K562 (cell line): ENCODE results near the gene E2F7. TPM values are rescaled to one million over a fixed set of nuclear protein-coding genes. Genes with fewer than 3 reads are reported as not detected.

Experiments used
- ATAC-seq: fragments of 200-7000 bp; cut with Tn5 transposase; 3 replicates; pipeline ENCODE4 v1.9.1; 2020; ENCODE audit warnings: moderate library complexity
- BruUV-seq: library from RNA; stranded (reverse); fragments of 400-500 nt; replicated peaks from 2 replicates; lab custom pipeline; 2021; lab: Mats Ljungman, UMichigan
- CTCF ChIA-PET: fragments of 300-600 bp; formaldehyde crosslinking; extraction: SDS; loops from one replicate; lab custom pipeline; 2021; ENCODE audit warnings: low intra/inter-chr PET ratio; lab: Yijun Ruan, JAX
- POLR2A ChIA-PET: fragments of 300-600, 350-650 bp; sonication (Branson Sonifier 250); formaldehyde crosslinking; extraction: SDS; loops from one replicate; lab custom pipeline; 2021; ENCODE audit warnings: antibody characterized with exemption, inconsistent platforms; lab: Yijun Ruan, JAX
- DNase-seq, 4 experiments: peaks; one replicate each; pipeline versions ENCODE4 v3.0.0 to v3.0.0-alpha.2; 2011 to 2018; ENCODE audit warnings: low spot score in 3 of 4, mixed read lengths in 3 of 4; ENCODE audit errors: extremely low read depth in 1 of 4
- FAIRE-seq: peaks from 2 replicates; lab custom pipeline; 2011; peaks lifted over from hg19 to GRCh38; lab: Jason Lieb, UNC
- H2AFZ ChIP-seq: 2 replicates; pipeline ENCODE4 v1.6.0; 2011; ENCODE audit warnings: low read depth, low read length, control low read depth, inconsistent platforms
- H3K27ac ChIP-seq: fragments of 200-600 bp; 3 replicates; pipeline ENCODE4 v1.8.0; 2011; ENCODE audit warnings: low read depth, mild to moderate bottlenecking, control low read depth, inconsistent platforms, low read length, moderate library complexity, mixed read lengths; ENCODE audit errors: extremely low read depth
- H3K27me3 ChIP-seq, 2 experiments: fragments of 300-600 bp in 1 of 2; 2 replicates in 1 of 2; 3 replicates in 1 of 2; pipeline versions ENCODE4 v1.6.0 to v1.8.0; 2011; ENCODE audit warnings: inconsistent platforms in 2 of 2, low read length in 2 of 2, mild to moderate bottlenecking in 1 of 2, mixed read lengths in 1 of 2, moderate library complexity in 1 of 2; ENCODE audit not compliant: control insufficient read depth in 2 of 2, insufficient read depth in 2 of 2
- H3K36me3 ChIP-seq: fragments of 300-600 bp; 3 replicates; pipeline ENCODE4 v1.8.0; 2011; ENCODE audit warnings: mild to moderate bottlenecking, low read length, inconsistent platforms; ENCODE audit not compliant: control insufficient read depth, insufficient read depth
- H3K4me1 ChIP-seq, 2 experiments: fragments of 200-600 bp in 1 of 2; replicated peaks in 1 of 2; 2 replicates in 1 of 2; 3 replicates in 1 of 2; pipeline versions ENCODE4 v1.5.1 to v1.8.0; 2011; ENCODE audit warnings: inconsistent platforms in 2 of 2, low read length in 2 of 2, mild to moderate bottlenecking in 1 of 2, mixed read lengths in 1 of 2, moderate library complexity in 1 of 2; ENCODE audit not compliant: control insufficient read depth in 2 of 2, insufficient read depth in 2 of 2
- H3K4me2 ChIP-seq: 2 replicates; pipeline ENCODE4 v1.6.1; 2011; ENCODE audit warnings: low read length, control low read depth, inconsistent platforms, mixed read lengths; ENCODE audit not compliant: insufficient read depth
- H3K4me3 ChIP-seq: fragments of 200-600 bp; sonication (generic), shearing (Covaris generic); 2 replicates; pipeline ENCODE4 v1.5.1; 2016; ENCODE audit warnings: control low read depth, inconsistent platforms
- H3K79me2 ChIP-seq: fragments of 200-600 bp; 3 replicates; pipeline ENCODE4 v1.8.0; 2011; ENCODE audit warnings: low read length, inconsistent platforms; ENCODE audit not compliant: control insufficient read depth, insufficient read depth
- H3K9ac ChIP-seq, 2 experiments: 2 replicates each; pipeline versions ENCODE4 v1.6.0 to v1.6.1; 2011; ENCODE audit warnings: low read depth in 2 of 2, low read length in 2 of 2, control low read depth in 1 of 2, inconsistent platforms in 1 of 2, mild to moderate bottlenecking in 1 of 2, mixed read lengths in 1 of 2; ENCODE audit not compliant: insufficient read depth in 1 of 2
- H3K9me1 ChIP-seq: one replicate; pipeline ENCODE4 v1.6.0; 2011; ENCODE audit warnings: inconsistent platforms, mild to moderate bottlenecking, low read length, moderate library complexity; ENCODE audit not compliant: control insufficient read depth, insufficient read depth
- H3K9me3 ChIP-seq: replicated peaks from 2 replicates; pipeline ENCODE4 v1.5.1; 2011; ENCODE audit warnings: low read depth, low read length, inconsistent platforms; ENCODE audit not compliant: control insufficient read depth, insufficient read depth
- H4K20me1 ChIP-seq: replicated peaks from 2 replicates; pipeline ENCODE4 v1.6.1; 2011; ENCODE audit warnings: low read length, inconsistent platforms, mixed read lengths; ENCODE audit not compliant: control insufficient read depth, insufficient read depth
- CBX1 ChIP-seq: sonication (generic); IDR thresholded peaks from 2 replicates; pipeline ENCODE4 v1.6.1; 2016; ENCODE audit warnings: antibody characterized with exemption, low read depth, mild to moderate bottlenecking
- CREB1 ChIP-seq, 2 experiments: sonication (generic) in 1 of 2; formaldehyde crosslinking in 1 of 2; IDR thresholded peaks; 2 replicates each; pipeline versions ENCODE4 v1.6.1 to v1.8.0; 2012 to 2022; ENCODE audit warnings: inconsistent platforms in 1 of 2, mild to moderate bottlenecking in 1 of 2, missing genetic modification reagents in 1 of 2, moderate library complexity in 1 of 2
- FOXK2 ChIP-seq, 2 experiments: fragments of 450-650 bp; IDR thresholded peaks in 1 of 2; conservative IDR thresholded peaks in 1 of 2; 2 replicates each; pipeline ENCODE4 v1.6.1; 2016; ENCODE audit warnings: low read depth in 2 of 2, mild to moderate bottlenecking in 1 of 2
- HDAC2 ChIP-seq: fragments of 450-650 bp; IDR thresholded peaks from 2 replicates; pipeline ENCODE4 v1.6.1; 2016; ENCODE audit warnings: mild to moderate bottlenecking
- HMBOX1 ChIP-seq: sonication (generic); IDR thresholded peaks from 2 replicates; pipeline ENCODE4 v1.6.1; 2016
- MYC ChIP-seq, 2 experiments: fragments of 250-450 bp in 1 of 2; sonication (Bioruptor Pico) in 1 of 2; IDR thresholded peaks; 2 replicates each; pipeline versions ENCODE4 v1.5.1 to v1.6.1; 2012 to 2021; ENCODE audit warnings: low read depth in 2 of 2, borderline replicate concordance in 1 of 2, improper control_type of control experiment in 1 of 2, low read length in 1 of 2, mild to moderate bottlenecking in 1 of 2, moderate library complexity in 1 of 2
- POLR2A ChIP-seq: fragments of 450-650 bp; conservative IDR thresholded peaks from 2 replicates; pipeline ENCODE4 v1.6.1; 2016
- SMARCB1 ChIP-seq: IDR thresholded peaks from 2 replicates; pipeline ENCODE4 v1.6.1; 2011; ENCODE audit warnings: improper control_type of control experiment, low read depth; ENCODE audit not compliant: insufficient read length
- SMARCE1 ChIP-seq: fragments of 450-650 bp; IDR thresholded peaks from 2 replicates; pipeline ENCODE4 v1.7.1; 2016; ENCODE audit warnings: mild to moderate bottlenecking
- STAT5A ChIP-seq: IDR thresholded peaks from 2 replicates; pipeline ENCODE4 v1.6.1; 2012; ENCODE audit warnings: low read length, inconsistent platforms, borderline replicate concordance
- YY1 ChIP-seq, 3 experiments: IDR thresholded peaks; 2 replicates each; pipeline ENCODE4 v1.6.1; 2011; ENCODE audit warnings: low read length in 2 of 3, mild to moderate bottlenecking in 2 of 3, moderate library complexity in 2 of 3, borderline replicate concordance in 1 of 3, control low read depth in 1 of 3, low read depth in 1 of 3; ENCODE audit not compliant: insufficient read depth in 3 of 3, insufficient replicate concordance in 2 of 3, control insufficient read depth in 1 of 3, insufficient read length in 1 of 3; ENCODE audit errors: extremely low read depth in 1 of 3
- ZBTB2 ChIP-seq: fragments of 450-650 bp; IDR thresholded peaks from 2 replicates; pipeline ENCODE4 v1.6.1; 2016; ENCODE audit warnings: antibody characterized with exemption
- ZBTB8A ChIP-seq: fragments of 450-650 bp; IDR thresholded peaks from 2 replicates; pipeline ENCODE4 v1.6.1; 2018; ENCODE audit warnings: mild to moderate bottlenecking, moderate library complexity; ENCODE audit not compliant: partially characterized antibody
- ZC3H11A ChIP-seq: IDR thresholded peaks from 2 replicates; pipeline ENCODE4 v1.6.1; 2012; ENCODE audit warnings: low read depth, low read length, improper control_type of control experiment
- ZNF134 ChIP-seq: fragments of 250-450 bp; sonication (Bioruptor Pico); conservative IDR thresholded peaks from 2 replicates; pipeline ENCODE4 v1.4.0; 2020
- ZNF143 ChIP-seq: sonication (generic); formaldehyde crosslinking; IDR thresholded peaks from 2 replicates; pipeline ENCODE4 v1.9.0; 2022; ENCODE audit warnings: mild to moderate bottlenecking, missing genetic modification reagents
- ZNF586 ChIP-seq: fragments of 450-650 bp; formaldehyde crosslinking; conservative IDR thresholded peaks from 2 replicates; pipeline ENCODE4 v1.4.0; 2020; ENCODE audit warnings: mild to moderate bottlenecking, moderate library complexity
- ZNF644 ChIP-seq: fragments of 200-800 bp; sonication (Bioruptor generic); IDR thresholded peaks from 2 replicates; pipeline ENCODE4 v1.6.1; 2016; ENCODE audit warnings: low read depth, missing genetic modification characterization, missing compliant biosample characterization
- WGBS: fragments of 100-300 bp; shearing (Covaris generic); methylation state at CpG from one replicate; pipeline ENCODE4 v1.1.6; 2016; ENCODE audit warnings: low coverage, mixed read lengths; ENCODE audit not compliant: insufficient coverage; ENCODE audit errors: missing lambda C conversion rate; 5-methylcytosine and 5-hydroxymethylcytosine counted together
- in situ Hi-C: fragments of 300-500 bp; cut with MboI; formaldehyde crosslinking; loops from 4 replicates; pipeline ENCODE4 v1.15.0; 2018; ENCODE audit warnings: inconsistent platforms, mixed read lengths
- intact Hi-C: fragments of 100-400 bp; cut with micrococcal nuclease; formaldehyde crosslinking; loops from 2 replicates; pipeline ENCODE4 v1.14.2; 2022
- polyA plus RNA-seq, 8 experiments: library from polyadenylated mRNA; depleted of rRNA in 4 of 8; stranded (reverse) in 5 of 8; unstranded in 3 of 8; fragments of >200 nt; fragmentation: Nextera tagmentation in 2 of 8; fragmentation: Illumina TruSeq in 1 of 8; extraction: Ambion mirVana in 2 of 8; extraction: Trizol in 1 of 8; gene quantifications; 2 replicates each; pipeline versions ENCODE4 v1.2.1 to v1.2.3, GENCODE V29; 2011 to 2014; ENCODE audit warnings: inconsistent platforms in 1 of 8, missing spikeins in 1 of 8
- total RNA-seq, 7 experiments: library from RNA; depleted of rRNA in 6 of 7; stranded (reverse); fragments of >200 nt in 6 of 7; fragmentation: Illumina TruSeq in 2 of 7; extraction: Trizol in 2 of 7; gene quantifications; 2 replicates each; pipeline versions ENCODE4 v1.2.1 to v1.2.3, GENCODE V29; 2011 to 2021; ENCODE audit warnings: low replicate concordance in 1 of 7
- TF ChIP-seq, protein P1 (sequence below): fragments of 450-650 bp; formaldehyde crosslinking; IDR thresholded peaks from 2 replicates; pipeline ENCODE4 v1.4.0; 2020; ENCODE audit warnings: mild to moderate bottlenecking, mixed read lengths

E2F7 gene
- total and polyA plus RNA-seq, 9 of the 15 experiments (the other 6 are each of a cell fraction or from before 2014, with no cell fraction given), result 3.4 to 13.6 (median 8.1) TPM

DNA sequence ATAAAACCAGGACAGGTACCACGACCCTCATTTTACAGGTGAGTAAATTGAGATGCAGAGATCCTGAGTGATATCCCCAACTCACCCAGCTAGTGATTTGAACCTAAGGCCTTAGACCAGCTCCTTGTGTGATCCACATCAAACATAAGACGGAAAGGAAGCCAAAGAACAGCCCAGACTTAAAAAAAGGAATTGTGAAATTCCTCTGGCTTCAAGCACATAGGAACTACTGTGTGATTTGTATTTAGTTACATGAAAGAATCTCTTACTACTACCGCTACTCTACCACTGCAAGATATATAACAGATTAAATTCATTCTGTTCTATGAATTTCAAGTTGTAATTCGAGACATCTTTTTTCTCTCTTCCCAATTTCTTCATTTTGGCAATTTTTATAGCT, 10.5 kb downstream of the E2F7 start (continued):
- TF ChIP-seq ZNF644 (no peak), POLR2A (no peak), MYC (IDR thresholded peaks at IDR 0.05; ENCODE audit: low read depth, low read length) (no peak), MYC (CRISPR knock-in tag; IDR thresholded peaks at IDR 0.05; ENCODE audit: borderline replicate concordance, low read depth) (no peak), YY1 (IDR thresholded peaks at IDR 0.05; ENCODE audit: borderline replicate concordance in 1 of 3, control insufficient read depth in 1 of 3, extremely low read depth in 1 of 3, insufficient read depth in 3 of 3, insufficient read length in 1 of 3, insufficient replicate concordance in 2 of 3, low read depth in 1 of 3, low read length in 2 of 3) (no peak), ZBTB2 (no peak)

- Histone ChIP-seq H3K27me3 (no peaks in the 10 kb centered on the region), H4K20me1 (no peaks in the 10 kb centered on the region), H3K9ac (no peak overlapping the region), H3K4me2 (no peak overlapping the region), H3K79me2 (no peaks in the 10 kb centered on the region), H3K4me3 (no peak overlapping the region), H3K36me3 (peaks cover 58% of the 10 kb centered on the region), H2AFZ (no peak overlapping the region), H3K9me3 (no peaks in the 10 kb centered on the region), H3K4me1 (no peaks in the 10 kb centered on the region), H3K9me1 (no peaks in the 10 kb centered on the region), H3K27ac (no peak overlapping the region)
- ATAC-seq, result no peak
- intact Hi-C loops (no loop called here), in situ Hi-C loops (no loop called here)
- CTCF ChIA-PET, result no interaction called here
- DNase-seq, result no peak
- FAIRE-seq, result no peak
- POLR2A ChIA-PET, result no interaction called here
- no TSS peak for BruUV-seq
- 27% methylated on average over 1 of the region's 1 CpG for WGBS
- TF ChIP-seq CREB1 (IDR thresholded peaks at IDR 0.05) (no peak), CREB1 (CRISPR knock-in tag; IDR thresholded peaks at IDR 0.05) (no peak), SMARCB1 (no peak), SMARCE1 (no peak), ZBTB8A (no peak), ZNF143 (CRISPR knock-in tag) (no peak), FOXK2 (conservative IDR thresholded peaks at IDR 0.05 in 1 of 2, IDR thresholded peaks at IDR 0.05 in 1 of 2; ENCODE audit: low read depth in 2 of 2) (no peak), ZNF586 (no peak), ZC3H11A (no peak), ZNF134 (CRISPR knock-in tag) (no peak), STAT5A (no peak), HMBOX1 (no peak), CBX1 (no peak), HDAC2 (no peak)
- TF ChIP-seq, protein P1, sequence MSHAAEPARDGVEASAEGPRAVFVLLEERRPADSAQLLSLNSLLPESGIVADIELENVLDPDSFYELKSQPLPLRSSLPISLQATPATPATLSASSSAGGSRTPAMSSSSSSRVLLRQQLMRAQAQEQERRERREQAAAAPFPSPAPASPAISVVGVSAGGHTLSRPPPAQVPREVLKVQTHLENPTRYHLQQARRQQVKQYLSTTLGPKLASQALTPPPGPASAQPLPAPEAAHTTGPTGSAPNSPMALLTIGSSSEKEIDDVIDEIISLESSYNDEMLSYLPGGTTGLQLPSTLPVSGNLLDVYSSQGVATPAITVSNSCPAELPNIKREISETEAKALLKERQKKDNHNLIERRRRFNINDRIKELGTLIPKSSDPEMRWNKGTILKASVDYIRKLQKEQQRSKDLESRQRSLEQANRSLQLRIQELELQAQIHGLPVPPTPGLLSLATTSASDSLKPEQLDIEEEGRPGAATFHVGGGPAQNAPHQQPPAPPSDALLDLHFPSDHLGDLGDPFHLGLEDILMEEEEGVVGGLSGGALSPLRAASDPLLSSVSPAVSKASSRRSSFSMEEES, result no peak
Observed at GRCh38 chr12:77053259-77053658, 12.1 kb downstream of the E2F7 start.
